Astrocyte (in vitro differentiated cells and primary cell): ENCODE data around the gene HOXB7.

Experiments used
- CTCF ChIP-seq: IDR thresholded peaks from 2 replicates; pipeline ENCODE4 v1.5.1; 2011; ENCODE audit warnings: low read depth, mild to moderate bottlenecking, inconsistent platforms, low read length, moderate library complexity; ENCODE audit not compliant: insufficient read depth
- EZH2 ChIP-seq: IDR thresholded peaks from 2 replicates; pipeline ENCODE4 v1.6.1; 2012; ENCODE audit warnings: mild to moderate bottlenecking, low read length, inconsistent platforms; ENCODE audit not compliant: insufficient read depth

GRCh38 chr17:48631693-48632578 lies 21.1 kb upstream of the HOXB7 start:
- TF ChIP-seq CTCF (no peak), EZH2 (peak; percentile 20)
